ENCODE measurements around the gene FOXI1.
"Not testable (repeated sequence)": the region's sequence is repeated elsewhere in the genome, so short reads cannot be mapped to it uniquely, and the experiment has no call there.

Gene FOXI1

DNA sequence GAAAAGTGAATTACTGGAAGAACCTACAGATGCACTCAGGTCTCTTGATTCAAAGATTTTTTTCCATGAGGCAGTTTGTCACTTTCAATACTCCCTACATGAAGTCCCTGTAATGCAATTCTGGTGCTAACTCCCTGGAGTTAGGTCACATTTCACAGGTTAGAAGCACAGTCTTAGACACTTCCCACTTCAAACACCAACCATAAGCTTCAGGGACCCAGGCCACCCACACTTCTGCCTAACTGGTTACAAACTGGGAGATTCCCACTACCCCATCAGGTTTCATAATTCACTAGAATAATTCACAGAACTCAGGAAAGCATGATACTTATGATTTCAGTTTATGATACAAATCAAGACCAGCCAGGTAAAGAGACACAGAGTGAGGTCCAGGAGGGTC, 29.0 kb upstream of the FOXI1 start:
- Histone ChIP-seq H3K4me1 (ENCODE audit: insufficient read depth, low read length) (no peaks in the 10 kb centered on the region), H3K36me3 (ENCODE audit: insufficient read depth, low read depth, low read length) (no peaks in the 10 kb centered on the region), H3K27ac (ENCODE audit: low read length) (no peak overlapping the region), H3K9ac (ENCODE audit: low read depth, low read length) (no peak overlapping the region), H3K9me3 (ENCODE audit: insufficient read depth, low read depth, low read length) (no peaks in the 10 kb centered on the region), H3K4me3 (ENCODE audit: low read length) (no peak overlapping the region), H3K27me3 (ENCODE audit: insufficient read depth, low read length) (no peaks in the 10 kb centered on the region)

DNA sequence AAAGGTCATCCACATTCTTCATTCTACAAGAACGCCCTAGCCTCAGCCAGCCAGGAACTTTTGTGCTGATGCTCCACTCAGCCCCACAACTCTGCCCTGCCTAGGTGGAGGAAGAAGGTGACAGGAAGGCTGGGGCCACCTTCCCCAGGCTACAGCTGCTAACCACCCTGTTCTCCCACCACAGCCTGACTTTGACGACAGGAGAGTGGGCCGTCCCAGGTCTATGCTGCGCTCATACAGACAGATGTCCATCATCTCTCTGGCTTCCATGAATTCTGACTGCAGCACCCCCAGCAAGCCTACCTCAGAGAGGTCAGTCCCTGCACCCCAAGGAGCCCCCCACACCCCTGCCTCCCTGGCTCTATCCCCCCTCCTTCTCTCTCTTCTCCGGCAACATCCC, 28.2 kb upstream of the FOXI1 start:
- no peaks in the 10 kb centered on the region for H3K27me3 ChIP-seq (ENCODE audit: insufficient read depth, low read length)
- no peak overlapping the region for H3K4me3 ChIP-seq (ENCODE audit: low read length)
- H3K9ac ChIP-seq (ENCODE audit: low read depth, low read length), result no peak overlapping the region
- no peaks in the 10 kb centered on the region for H3K4me1 ChIP-seq (ENCODE audit: insufficient read depth, low read length)
- no peaks in the 10 kb centered on the region for H3K9me3 ChIP-seq (ENCODE audit: insufficient read depth, low read depth, low read length)
- H3K27ac ChIP-seq (ENCODE audit: low read length), result no peak overlapping the region
- no peaks in the 10 kb centered on the region for H3K36me3 ChIP-seq (ENCODE audit: insufficient read depth, low read depth, low read length)

DNA sequence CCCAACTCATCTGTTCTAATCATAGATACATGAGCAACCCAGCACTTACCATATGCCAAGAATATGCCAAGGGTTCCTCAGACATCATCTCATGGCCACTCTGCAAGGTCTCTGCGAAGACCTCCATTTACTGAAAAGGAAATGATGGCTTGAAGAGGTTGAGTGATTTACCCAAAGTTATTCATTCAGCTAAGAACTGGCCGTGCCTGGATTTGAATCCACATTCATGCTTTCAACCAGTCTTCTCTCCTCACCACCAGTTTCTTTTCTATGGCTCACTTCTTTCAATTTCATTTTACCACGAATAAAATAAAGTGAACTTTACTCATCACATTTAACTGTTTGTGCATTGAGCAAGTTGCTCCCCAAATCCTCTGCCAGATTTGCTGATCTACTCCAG, 27.2 kb upstream of the FOXI1 start:
- Histone ChIP-seq H3K9ac (ENCODE audit: low read depth, low read length) (no peak overlapping the region), H3K9me3 (ENCODE audit: insufficient read depth, low read depth, low read length) (no peaks in the 10 kb centered on the region), H3K4me1 (ENCODE audit: insufficient read depth, low read length) (no peaks in the 10 kb centered on the region), H3K27me3 (ENCODE audit: insufficient read depth, low read length) (no peaks in the 10 kb centered on the region), H3K4me3 (ENCODE audit: low read length) (no peak overlapping the region), H3K27ac (ENCODE audit: low read length) (no peak overlapping the region), H3K36me3 (ENCODE audit: insufficient read depth, low read depth, low read length) (no peaks in the 10 kb centered on the region)

DNA sequence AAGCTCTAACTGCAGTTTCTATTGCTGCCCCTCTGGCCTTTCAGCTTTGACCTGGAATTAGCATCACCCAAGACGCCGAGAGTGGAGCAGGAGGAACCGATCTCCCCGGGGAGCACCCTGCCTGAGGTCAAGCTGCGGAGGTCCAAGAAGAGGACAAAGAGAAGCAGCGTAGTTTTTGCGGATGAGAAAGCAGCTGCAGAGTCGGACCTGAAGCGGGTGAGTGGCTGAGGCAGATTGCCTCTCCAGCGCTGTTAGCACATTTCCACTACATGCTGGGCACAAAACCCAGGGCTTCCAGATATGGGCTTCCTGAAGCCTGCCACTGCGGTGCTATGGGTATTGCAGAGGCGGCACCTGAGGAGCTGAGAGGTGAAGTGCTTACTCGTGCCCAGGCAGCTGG, 26.8 kb upstream of the FOXI1 start:
- Histone ChIP-seq H3K27me3 (ENCODE audit: insufficient read depth, low read length) (no peaks in the 10 kb centered on the region), H3K4me3 (ENCODE audit: low read length) (no peak overlapping the region), H3K9me3 (ENCODE audit: insufficient read depth, low read depth, low read length) (no peaks in the 10 kb centered on the region), H3K4me1 (ENCODE audit: insufficient read depth, low read length) (no peaks in the 10 kb centered on the region), H3K27ac (ENCODE audit: low read length) (no peak overlapping the region), H3K9ac (ENCODE audit: low read depth, low read length) (no peak overlapping the region), H3K36me3 (ENCODE audit: insufficient read depth, low read depth, low read length) (no peaks in the 10 kb centered on the region)

DNA sequence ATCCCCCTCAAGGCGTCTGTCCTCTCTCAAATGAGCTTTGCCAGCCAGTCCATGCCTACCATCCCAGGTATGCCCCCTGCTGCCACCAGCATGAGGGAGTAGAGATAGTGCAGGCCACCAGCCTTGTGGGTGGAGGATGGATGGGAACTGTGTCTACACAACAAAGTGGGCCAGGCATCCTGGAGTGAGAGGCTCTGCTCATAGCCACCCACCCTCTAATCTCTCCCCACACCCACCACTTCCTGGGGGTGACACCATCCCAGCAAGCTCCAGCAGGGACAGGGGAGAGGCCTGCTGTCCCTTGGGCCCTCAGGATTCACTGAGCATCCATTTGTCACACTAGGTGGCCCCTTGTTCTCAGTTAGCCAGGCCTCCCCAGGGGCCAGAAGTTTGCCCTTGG, 25.5 kb upstream of the FOXI1 start:
- Histone ChIP-seq H3K27me3 (ENCODE audit: insufficient read depth, low read length) (no peaks in the 10 kb centered on the region), H3K4me3 (ENCODE audit: low read length) (no peak overlapping the region), H3K9ac (ENCODE audit: low read depth, low read length) (no peak overlapping the region), H3K27ac (ENCODE audit: low read length) (no peak overlapping the region), H3K4me1 (ENCODE audit: insufficient read depth, low read length) (no peaks in the 10 kb centered on the region), H3K36me3 (ENCODE audit: insufficient read depth, low read depth, low read length) (no peaks in the 10 kb centered on the region), H3K9me3 (ENCODE audit: insufficient read depth, low read depth, low read length) (no peaks in the 10 kb centered on the region)

DNA sequence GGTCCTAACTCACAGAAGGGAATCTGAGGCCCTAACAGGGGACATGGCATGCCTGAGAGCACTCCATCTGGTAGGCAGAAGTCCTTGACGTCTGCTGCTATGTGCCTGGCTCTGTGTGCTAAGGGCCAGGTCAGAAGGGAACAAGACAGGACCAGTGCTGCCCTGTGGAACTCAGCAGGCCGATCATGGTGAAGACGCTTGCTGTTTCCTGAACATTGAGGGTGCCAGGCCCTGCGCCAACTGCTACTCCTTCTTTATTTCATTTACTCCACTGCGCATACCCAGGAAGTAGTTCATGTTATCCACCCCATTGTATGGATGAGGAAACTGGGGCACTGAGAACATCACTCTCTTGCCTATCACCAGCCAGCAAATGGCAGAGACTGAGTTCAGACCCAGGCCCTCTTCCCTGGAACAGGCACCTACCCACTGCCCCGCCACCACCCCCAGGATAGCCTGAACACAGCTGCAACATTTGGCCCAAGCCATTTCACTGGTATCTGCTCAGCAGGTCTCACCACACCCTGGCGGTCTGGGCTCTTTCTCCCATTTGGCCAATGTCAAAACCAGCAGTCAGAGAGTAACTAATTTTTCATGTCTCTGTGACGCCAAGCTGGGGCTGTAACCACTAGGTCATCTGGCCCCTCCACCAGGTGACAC, 24.8 kb upstream of the FOXI1 start:
- Histone ChIP-seq H3K4me3 (ENCODE audit: low read length) (no peak overlapping the region), H3K4me1 (ENCODE audit: insufficient read depth, low read length) (no peaks in the 10 kb centered on the region), H3K27me3 (ENCODE audit: insufficient read depth, low read length) (no peaks in the 10 kb centered on the region), H3K36me3 (ENCODE audit: insufficient read depth, low read depth, low read length) (no peaks in the 10 kb centered on the region), H3K9ac (ENCODE audit: low read depth, low read length) (no peak overlapping the region), H3K9me3 (ENCODE audit: insufficient read depth, low read depth, low read length) (no peaks in the 10 kb centered on the region), H3K27ac (ENCODE audit: low read length) (no peak overlapping the region)

DNA sequence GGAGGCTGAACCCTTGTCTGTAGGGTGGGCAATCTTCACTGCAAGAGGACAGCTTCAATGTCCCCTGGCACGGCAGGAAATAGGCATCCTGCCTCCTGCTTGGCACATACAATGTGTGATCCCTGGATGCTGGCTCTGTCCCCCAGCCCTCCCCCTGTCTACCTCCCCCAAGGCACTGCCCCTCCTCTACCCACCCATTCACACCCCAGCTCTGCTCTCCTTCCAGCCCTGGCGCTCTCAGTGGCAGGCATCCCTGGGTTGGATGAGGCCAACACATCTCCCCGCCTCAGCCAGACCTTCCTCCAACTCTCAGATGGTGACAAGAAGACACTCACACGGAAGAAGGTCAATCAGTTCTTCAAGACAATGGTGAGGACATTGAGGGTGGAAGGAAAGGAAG, 24.1 kb upstream of the FOXI1 start:
- Histone ChIP-seq H3K9ac (ENCODE audit: low read depth, low read length) (no peak overlapping the region), H3K9me3 (ENCODE audit: insufficient read depth, low read depth, low read length) (no peaks in the 10 kb centered on the region), H3K27ac (ENCODE audit: low read length) (no peak overlapping the region), H3K4me3 (ENCODE audit: low read length) (no peak overlapping the region), H3K4me1 (ENCODE audit: insufficient read depth, low read length) (no peaks in the 10 kb centered on the region), H3K36me3 (ENCODE audit: insufficient read depth, low read depth, low read length) (no peaks in the 10 kb centered on the region), H3K27me3 (ENCODE audit: insufficient read depth, low read length) (no peaks in the 10 kb centered on the region)

DNA sequence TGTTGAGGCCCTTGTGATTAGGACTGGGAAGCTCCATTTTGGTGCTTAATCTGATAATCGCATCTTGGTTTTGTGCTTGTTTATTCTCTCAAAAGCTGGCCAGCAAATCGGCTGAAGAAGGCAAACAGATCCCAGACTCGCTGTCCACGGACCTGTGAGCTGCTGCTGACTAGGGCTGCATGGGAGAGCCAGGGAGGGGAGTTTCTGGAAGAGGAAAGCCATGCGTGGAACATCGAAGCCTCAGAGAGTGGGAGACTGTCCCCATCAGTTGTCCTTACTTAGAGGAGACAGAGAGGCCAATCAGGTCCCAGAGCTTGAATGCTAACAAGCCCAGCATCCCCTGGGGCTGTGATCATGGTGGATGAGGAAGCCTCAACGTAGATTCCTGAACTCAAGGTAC, 23.0 kb upstream of the FOXI1 start:
- H3K4me3 ChIP-seq (ENCODE audit: low read length), result no peak overlapping the region
- no peaks in the 10 kb centered on the region for H3K27me3 ChIP-seq (ENCODE audit: insufficient read depth, low read length)
- no peaks in the 10 kb centered on the region for H3K4me1 ChIP-seq (ENCODE audit: insufficient read depth, low read length)
- H3K9ac ChIP-seq (ENCODE audit: low read depth, low read length), result no peak overlapping the region
- no peaks in the 10 kb centered on the region for H3K9me3 ChIP-seq (ENCODE audit: insufficient read depth, low read depth, low read length)
- no peak overlapping the region for H3K27ac ChIP-seq (ENCODE audit: low read length)
- H3K36me3 ChIP-seq (ENCODE audit: insufficient read depth, low read depth, low read length), result no peaks in the 10 kb centered on the region

DNA sequence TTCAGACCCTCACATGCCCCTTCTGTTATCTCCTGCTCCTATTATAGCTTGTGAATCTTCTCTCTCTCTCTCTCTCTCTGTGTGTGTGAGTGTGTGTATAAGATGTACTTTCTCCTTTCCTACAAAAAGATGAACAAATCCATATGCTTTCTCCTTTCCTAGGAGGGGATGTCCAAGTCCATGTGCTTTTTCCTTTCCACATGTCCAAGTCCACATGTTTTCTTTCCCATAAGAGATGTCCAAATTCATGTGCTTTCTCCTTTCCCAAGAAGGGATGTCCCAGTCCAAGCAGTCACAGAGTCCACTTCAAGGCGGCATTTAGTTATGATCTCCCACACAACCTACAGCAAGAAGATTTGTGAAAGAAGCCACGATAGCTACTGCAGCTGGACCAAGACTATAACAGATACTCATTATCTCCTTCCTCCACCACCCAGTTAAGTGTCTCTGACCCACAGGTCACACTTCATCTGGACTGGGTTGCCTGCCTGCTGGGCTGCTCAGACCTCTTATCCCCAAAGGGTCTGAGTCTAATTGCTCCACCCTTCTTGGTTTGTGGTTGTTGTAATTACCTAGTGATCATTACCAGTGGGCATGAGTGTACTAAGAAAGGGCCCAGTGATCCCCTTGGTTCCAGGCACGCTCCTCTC, 18.4 kb upstream of the FOXI1 start:
- H3K9ac ChIP-seq (ENCODE audit: low read depth, low read length), result no peak overlapping the region
- no peak overlapping the region for H3K4me3 ChIP-seq (ENCODE audit: low read length)
- no peaks in the 10 kb centered on the region for H3K36me3 ChIP-seq (ENCODE audit: insufficient read depth, low read depth, low read length)
- H3K27me3 ChIP-seq (ENCODE audit: insufficient read depth, low read length), result no peaks in the 10 kb centered on the region; the same call in 1 of the 2 replicates
- H3K27ac ChIP-seq (ENCODE audit: low read length), result no peak overlapping the region
- H3K4me1 ChIP-seq (ENCODE audit: insufficient read depth, low read length), result no peaks in the 10 kb centered on the region
- H3K9me3 ChIP-seq (ENCODE audit: insufficient read depth, low read depth, low read length), result no peaks in the 10 kb centered on the region

DNA sequence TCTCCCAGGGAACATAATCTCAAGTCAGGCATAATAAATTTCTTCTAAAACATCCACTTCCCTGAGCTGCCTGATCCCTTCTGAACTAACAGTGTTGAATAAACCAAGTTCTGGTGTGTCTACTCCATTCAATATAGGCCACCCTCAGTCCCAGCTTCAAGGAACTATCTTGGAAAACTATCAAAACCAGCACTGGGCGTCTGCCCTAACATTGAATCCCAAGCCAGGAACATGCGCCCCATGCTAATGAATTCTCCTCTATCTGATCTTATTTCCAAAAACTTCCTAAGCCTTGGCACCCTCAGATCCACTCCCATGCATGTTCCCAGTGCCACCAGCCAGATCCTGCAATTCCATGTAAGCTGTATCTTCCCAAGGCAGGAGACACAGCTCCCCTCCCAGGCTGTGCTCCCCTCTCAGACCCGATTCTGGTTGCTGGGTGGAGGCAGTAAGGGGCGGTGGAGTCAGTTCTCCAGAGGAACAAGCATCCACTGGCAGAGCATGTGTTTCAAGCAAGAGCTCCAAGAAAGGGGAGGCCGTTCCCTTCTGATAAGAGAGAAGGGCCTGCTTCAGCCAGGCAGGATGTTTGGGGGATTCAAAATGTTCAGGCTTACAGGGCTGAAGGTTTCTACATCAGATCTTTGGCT, 13.1 kb upstream of the FOXI1 start:
- H3K9ac ChIP-seq (ENCODE audit: low read depth, low read length), result no peak overlapping the region
- no peak overlapping the region for H3K4me3 ChIP-seq (ENCODE audit: low read length)
- H3K9me3 ChIP-seq (ENCODE audit: insufficient read depth, low read depth, low read length), result no peaks in the 10 kb centered on the region
- no peaks in the 10 kb centered on the region for H3K36me3 ChIP-seq (ENCODE audit: insufficient read depth, low read depth, low read length)
- no peaks in the 10 kb centered on the region for H3K4me1 ChIP-seq (ENCODE audit: insufficient read depth, low read length)
- H3K27ac ChIP-seq (ENCODE audit: low read length), result no peak overlapping the region
- no peaks in the 10 kb centered on the region; the same call in 1 of the 2 replicates for H3K27me3 ChIP-seq (ENCODE audit: insufficient read depth, low read length)

DNA sequence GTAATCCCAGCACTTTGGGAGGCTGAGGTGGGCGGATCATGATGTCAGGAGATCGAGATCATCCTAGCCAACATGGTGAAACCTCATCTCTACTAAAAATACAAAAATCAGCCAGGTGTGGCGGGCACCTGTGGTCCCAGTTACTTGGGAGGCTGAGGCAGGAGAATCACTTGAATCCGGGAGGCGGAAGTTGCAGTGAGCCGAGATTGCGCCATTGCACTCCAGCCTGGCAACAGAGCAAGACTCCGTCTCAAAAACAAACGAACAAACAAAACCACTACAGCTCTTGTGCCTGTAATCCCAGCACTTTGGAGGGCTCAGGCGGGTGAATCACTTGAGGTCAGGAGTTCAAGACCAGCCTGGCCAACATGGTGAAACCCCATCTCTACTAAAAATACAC, 11.4 kb upstream of the FOXI1 start:
- not testable (repeated sequence) for H3K9ac ChIP-seq (ENCODE audit: low read depth, low read length); H3K36me3 ChIP-seq (ENCODE audit: insufficient read depth, low read depth, low read length); H3K27me3 ChIP-seq (ENCODE audit: insufficient read depth, low read length); H3K4me1 ChIP-seq (ENCODE audit: insufficient read depth, low read length); H3K27ac ChIP-seq (ENCODE audit: low read length); H3K9me3 ChIP-seq (ENCODE audit: insufficient read depth, low read depth, low read length); H3K4me3 ChIP-seq (ENCODE audit: low read length)

DNA sequence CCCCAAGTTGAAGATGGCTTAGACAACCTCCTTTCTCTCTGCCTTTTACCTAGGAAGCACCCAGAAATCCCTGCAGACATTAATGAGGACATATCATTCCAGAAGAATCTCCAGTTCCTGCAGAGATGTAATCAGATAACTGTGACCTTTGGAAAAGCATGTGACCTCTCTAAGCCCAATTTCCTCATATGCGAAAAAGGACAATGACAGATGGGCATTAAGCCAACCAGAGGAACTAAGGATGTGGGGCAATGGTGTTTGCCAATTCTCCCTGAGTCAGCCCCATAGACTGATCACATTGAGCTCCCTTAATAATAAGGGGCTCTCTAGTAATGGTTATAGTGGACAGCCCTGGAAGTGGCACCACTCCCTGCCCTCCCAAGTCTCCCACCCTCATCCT, 10.1 kb upstream of the FOXI1 start:
- H3K4me3 ChIP-seq (ENCODE audit: low read length), result no peak overlapping the region
- no peaks in the 10 kb centered on the region for H3K4me1 ChIP-seq (ENCODE audit: insufficient read depth, low read length)
- H3K27ac ChIP-seq (ENCODE audit: low read length), result no peak overlapping the region
- H3K9me3 ChIP-seq (ENCODE audit: insufficient read depth, low read depth, low read length), result no peaks in the 10 kb centered on the region
- H3K9ac ChIP-seq (ENCODE audit: low read depth, low read length), result no peak overlapping the region
- no peaks in the 10 kb centered on the region; the same call in 1 of the 2 replicates for H3K27me3 ChIP-seq (ENCODE audit: insufficient read depth, low read length)
- no peaks in the 10 kb centered on the region for H3K36me3 ChIP-seq (ENCODE audit: insufficient read depth, low read depth, low read length)
